Spleen (tissue), 7 donors: ENCODE data around the gene CUEDC1.

Source experiments
- POLR2A ChIP-seq, 3 donors: fragments of 450-650 bp; IDR thresholded peaks; one replicate each; pipeline ENCODE4 v1.5.1; 2017; ENCODE audit warnings: antibody characterized with exemption in 3 of 3, mild to moderate bottlenecking in 1 of 3
- POLR2AphosphoS5 ChIP-seq, 3 donors: sonication (generic); formaldehyde crosslinking; IDR thresholded peaks; one replicate each; pipeline ENCODE4 v1.5.1; 2017; ENCODE audit warnings: antibody characterized with exemption in 3 of 3
- TF ChIP-seq, protein P1 (sequence below), 11 experiments: fragments of 200-600 bp in 7 of 11; fragments of 450-650 bp in 4 of 11; sonication (generic) in 4 of 11; IDR thresholded peaks in 8 of 11; conservative IDR thresholded peaks in 3 of 11; 1 replicate in 7 of 11; 2 replicates in 4 of 11; pipeline versions ENCODE4 v1.4.0 to v1.8.0; 2016 to 2021; ENCODE audit warnings: antibody characterized with exemption in 11 of 11, inconsistent platforms in 4 of 11, mild to moderate bottlenecking in 1 of 11
- donor health status: DM: no; HTN: no; CAD: no; lungs with moderate emphysema.
- donor health status: DM: no; HTN: no; CAD: no.
- donor health status: DM: no; HTN: no; CAD: no.

- TF ChIP-seq POLR2A (IDR thresholded peaks at IDR 0.05) (peak in 1 of 3 donors; percentile 37), POLR2AphosphoS5 (IDR thresholded peaks at IDR 0.05) (peak; percentile 38 to 71 (median 69))
- TF ChIP-seq, protein P1, sequence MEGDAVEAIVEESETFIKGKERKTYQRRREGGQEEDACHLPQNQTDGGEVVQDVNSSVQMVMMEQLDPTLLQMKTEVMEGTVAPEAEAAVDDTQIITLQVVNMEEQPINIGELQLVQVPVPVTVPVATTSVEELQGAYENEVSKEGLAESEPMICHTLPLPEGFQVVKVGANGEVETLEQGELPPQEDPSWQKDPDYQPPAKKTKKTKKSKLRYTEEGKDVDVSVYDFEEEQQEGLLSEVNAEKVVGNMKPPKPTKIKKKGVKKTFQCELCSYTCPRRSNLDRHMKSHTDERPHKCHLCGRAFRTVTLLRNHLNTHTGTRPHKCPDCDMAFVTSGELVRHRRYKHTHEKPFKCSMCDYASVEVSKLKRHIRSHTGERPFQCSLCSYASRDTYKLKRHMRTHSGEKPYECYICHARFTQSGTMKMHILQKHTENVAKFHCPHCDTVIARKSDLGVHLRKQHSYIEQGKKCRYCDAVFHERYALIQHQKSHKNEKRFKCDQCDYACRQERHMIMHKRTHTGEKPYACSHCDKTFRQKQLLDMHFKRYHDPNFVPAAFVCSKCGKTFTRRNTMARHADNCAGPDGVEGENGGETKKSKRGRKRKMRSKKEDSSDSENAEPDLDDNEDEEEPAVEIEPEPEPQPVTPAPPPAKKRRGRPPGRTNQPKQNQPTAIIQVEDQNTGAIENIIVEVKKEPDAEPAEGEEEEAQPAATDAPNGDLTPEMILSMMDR (IDR thresholded peaks at IDR 0.05 in 8 of 11, conservative IDR thresholded peaks at IDR 0.05 in 3 of 11): peak in 1 of 11 experiments; percentile 0
Measured at GRCh38 chr17:57987581-57988300, 32.5 kb upstream of the CUEDC1 start, which contains the start of gene VEZF1.
